K562 (cell line): ENCODE data around the gene SIK3. TPM values are rescaled to one million over a fixed set of nuclear protein-coding genes. Genes with fewer than 3 reads are reported as not detected.

Experiments used
- ATAC-seq: fragments of 200-7000 bp; cut with Tn5 transposase; 3 replicates; pipeline ENCODE4 v1.9.1; 2020; ENCODE audit warnings: moderate library complexity
- BruUV-seq: library from RNA; stranded (reverse); fragments of 400-500 nt; replicated peaks from 2 replicates; lab custom pipeline; 2021; lab: Mats Ljungman, UMichigan
- CTCF ChIA-PET: fragments of 300-600 bp; formaldehyde crosslinking; extraction: SDS; loops from one replicate; lab custom pipeline; 2021; ENCODE audit warnings: low intra/inter-chr PET ratio; lab: Yijun Ruan, JAX
- POLR2A ChIA-PET: fragments of 300-600, 350-650 bp; sonication (Branson Sonifier 250); formaldehyde crosslinking; extraction: SDS; loops from one replicate; lab custom pipeline; 2021; ENCODE audit warnings: antibody characterized with exemption, inconsistent platforms; lab: Yijun Ruan, JAX
- DNase-seq, 4 experiments: peaks; one replicate each; pipeline versions ENCODE4 v3.0.0 to v3.0.0-alpha.2; 2011 to 2018; ENCODE audit warnings: low spot score in 3 of 4, mixed read lengths in 3 of 4; ENCODE audit errors: extremely low read depth in 1 of 4
- FAIRE-seq: peaks from 2 replicates; lab custom pipeline; 2011; peaks lifted over from hg19 to GRCh38; lab: Jason Lieb, UNC
- H2AFZ ChIP-seq: 2 replicates; pipeline ENCODE4 v1.6.0; 2011; ENCODE audit warnings: low read depth, low read length, control low read depth, inconsistent platforms
- H3K27ac ChIP-seq: fragments of 200-600 bp; 3 replicates; pipeline ENCODE4 v1.8.0; 2011; ENCODE audit warnings: low read depth, mild to moderate bottlenecking, control low read depth, inconsistent platforms, low read length, moderate library complexity, mixed read lengths; ENCODE audit errors: extremely low read depth
- H3K27me3 ChIP-seq, 2 experiments: fragments of 300-600 bp in 1 of 2; 2 replicates in 1 of 2; 3 replicates in 1 of 2; pipeline versions ENCODE4 v1.6.0 to v1.8.0; 2011; ENCODE audit warnings: inconsistent platforms in 2 of 2, low read length in 2 of 2, mild to moderate bottlenecking in 1 of 2, mixed read lengths in 1 of 2, moderate library complexity in 1 of 2; ENCODE audit not compliant: control insufficient read depth in 2 of 2, insufficient read depth in 2 of 2
- H3K36me3 ChIP-seq: fragments of 300-600 bp; 3 replicates; pipeline ENCODE4 v1.8.0; 2011; ENCODE audit warnings: mild to moderate bottlenecking, low read length, inconsistent platforms; ENCODE audit not compliant: control insufficient read depth, insufficient read depth
- H3K4me1 ChIP-seq, 2 experiments: fragments of 200-600 bp in 1 of 2; replicated peaks in 1 of 2; 2 replicates in 1 of 2; 3 replicates in 1 of 2; pipeline versions ENCODE4 v1.5.1 to v1.8.0; 2011; ENCODE audit warnings: inconsistent platforms in 2 of 2, low read length in 2 of 2, mild to moderate bottlenecking in 1 of 2, mixed read lengths in 1 of 2, moderate library complexity in 1 of 2; ENCODE audit not compliant: control insufficient read depth in 2 of 2, insufficient read depth in 2 of 2
- H3K4me2 ChIP-seq: 2 replicates; pipeline ENCODE4 v1.6.1; 2011; ENCODE audit warnings: low read length, control low read depth, inconsistent platforms, mixed read lengths; ENCODE audit not compliant: insufficient read depth
- H3K4me3 ChIP-seq: fragments of 200-600 bp; sonication (generic), shearing (Covaris generic); 2 replicates; pipeline ENCODE4 v1.5.1; 2016; ENCODE audit warnings: control low read depth, inconsistent platforms
- H3K79me2 ChIP-seq: fragments of 200-600 bp; 3 replicates; pipeline ENCODE4 v1.8.0; 2011; ENCODE audit warnings: low read length, inconsistent platforms; ENCODE audit not compliant: control insufficient read depth, insufficient read depth
- H3K9ac ChIP-seq, 2 experiments: 2 replicates each; pipeline versions ENCODE4 v1.6.0 to v1.6.1; 2011; ENCODE audit warnings: low read depth in 2 of 2, low read length in 2 of 2, control low read depth in 1 of 2, inconsistent platforms in 1 of 2, mild to moderate bottlenecking in 1 of 2, mixed read lengths in 1 of 2; ENCODE audit not compliant: insufficient read depth in 1 of 2
- H3K9me1 ChIP-seq: one replicate; pipeline ENCODE4 v1.6.0; 2011; ENCODE audit warnings: inconsistent platforms, mild to moderate bottlenecking, low read length, moderate library complexity; ENCODE audit not compliant: control insufficient read depth, insufficient read depth
- H3K9me3 ChIP-seq: replicated peaks from 2 replicates; pipeline ENCODE4 v1.5.1; 2011; ENCODE audit warnings: low read depth, low read length, inconsistent platforms; ENCODE audit not compliant: control insufficient read depth, insufficient read depth
- H4K20me1 ChIP-seq: replicated peaks from 2 replicates; pipeline ENCODE4 v1.6.1; 2011; ENCODE audit warnings: low read length, inconsistent platforms, mixed read lengths; ENCODE audit not compliant: control insufficient read depth, insufficient read depth
- BHLHE40 ChIP-seq: IDR thresholded peaks from 2 replicates; pipeline ENCODE4 v1.6.1; 2011; ENCODE audit warnings: low read length, improper control_type of control experiment
- CBFA2T2 ChIP-seq: fragments of 450-650 bp; conservative IDR thresholded peaks from 2 replicates; pipeline ENCODE4 v1.6.1; 2017; ENCODE audit warnings: mild to moderate bottlenecking
- CEBPB ChIP-seq: fragments of 450-650 bp; IDR thresholded peaks from 2 replicates; pipeline ENCODE4 v1.6.1; 2016; ENCODE audit warnings: missing genetic modification characterization, missing compliant biosample characterization
- CEBPG ChIP-seq, 3 experiments: fragments of 200-800 bp in 1 of 3; sonication (Bioruptor generic) in 1 of 3; sonication (generic) in 1 of 3; formaldehyde crosslinking in 1 of 3; IDR thresholded peaks in 2 of 3; conservative IDR thresholded peaks in 1 of 3; 2 replicates each; pipeline versions ENCODE4 v1.6.1 to v1.8.0; 2016 to 2022; ENCODE audit warnings: missing compliant biosample characterization in 2 of 3, missing genetic modification characterization in 2 of 3, mild to moderate bottlenecking in 1 of 3, missing genetic modification reagents in 1 of 3
- ELF4 ChIP-seq: fragments of 450-650 bp; formaldehyde crosslinking; IDR thresholded peaks from 2 replicates; pipeline ENCODE4 v1.4.0; 2022; ENCODE audit warnings: missing genetic modification characterization
- GTF2F1 ChIP-seq: IDR thresholded peaks from 2 replicates; pipeline ENCODE4 v1.6.1; 2011; ENCODE audit warnings: low read depth, low read length, improper control_type of control experiment
- MEIS2 ChIP-seq: fragments of 450-650 bp; IDR thresholded peaks from 2 replicates; pipeline ENCODE4 v1.6.1; 2014; ENCODE audit warnings: mild to moderate bottlenecking; ENCODE audit not compliant: partially characterized antibody
- SMARCB1 ChIP-seq: IDR thresholded peaks from 2 replicates; pipeline ENCODE4 v1.6.1; 2011; ENCODE audit warnings: improper control_type of control experiment, low read depth; ENCODE audit not compliant: insufficient read length
- U2AF1 ChIP-seq: fragments of 200-400 bp; formaldehyde crosslinking; optimal IDR thresholded peaks from 2 replicates; pipeline ENCODE3; 2017; ENCODE audit warnings: mild to moderate bottlenecking, low read depth, low read length, moderate library complexity
- ZNF384 ChIP-seq: IDR thresholded peaks from 2 replicates; pipeline ENCODE4 v1.6.1; 2012; ENCODE audit warnings: low read depth, low read length, improper control_type of control experiment
- WGBS: fragments of 100-300 bp; shearing (Covaris generic); methylation state at CpG from one replicate; pipeline ENCODE4 v1.1.6; 2016; ENCODE audit warnings: low coverage, mixed read lengths; ENCODE audit not compliant: insufficient coverage; ENCODE audit errors: missing lambda C conversion rate; 5-methylcytosine and 5-hydroxymethylcytosine counted together
- in situ Hi-C: fragments of 300-500 bp; cut with MboI; formaldehyde crosslinking; loops from 4 replicates; pipeline ENCODE4 v1.15.0; 2018; ENCODE audit warnings: inconsistent platforms, mixed read lengths
- intact Hi-C: fragments of 100-400 bp; cut with micrococcal nuclease; formaldehyde crosslinking; loops from 2 replicates; pipeline ENCODE4 v1.14.2; 2022
- polyA plus RNA-seq, 8 experiments: library from polyadenylated mRNA; depleted of rRNA in 4 of 8; stranded (reverse) in 5 of 8; unstranded in 3 of 8; fragments of >200 nt; fragmentation: Nextera tagmentation in 2 of 8; fragmentation: Illumina TruSeq in 1 of 8; extraction: Ambion mirVana in 2 of 8; extraction: Trizol in 1 of 8; gene quantifications; 2 replicates each; pipeline versions ENCODE4 v1.2.1 to v1.2.3, GENCODE V29; 2011 to 2014; ENCODE audit warnings: inconsistent platforms in 1 of 8, missing spikeins in 1 of 8
- total RNA-seq, 7 experiments: library from RNA; depleted of rRNA in 6 of 7; stranded (reverse); fragments of >200 nt in 6 of 7; fragmentation: Illumina TruSeq in 2 of 7; extraction: Trizol in 2 of 7; gene quantifications; 2 replicates each; pipeline versions ENCODE4 v1.2.1 to v1.2.3, GENCODE V29; 2011 to 2021; ENCODE audit warnings: low replicate concordance in 1 of 7
- TF ChIP-seq, protein P1 (sequence below): fragments of 200-800 bp; sonication (Bioruptor generic); IDR thresholded peaks from 2 replicates; pipeline ENCODE4 v1.6.1; 2016; ENCODE audit warnings: missing genetic modification characterization, missing compliant biosample characterization

Gene SIK3
- total and polyA plus RNA-seq, 9 of the 15 experiments (the other 6 are each of a cell fraction or from before 2014, with no cell fraction given) = 1.6 to 21.6 (median 8.0) TPM

DNA sequence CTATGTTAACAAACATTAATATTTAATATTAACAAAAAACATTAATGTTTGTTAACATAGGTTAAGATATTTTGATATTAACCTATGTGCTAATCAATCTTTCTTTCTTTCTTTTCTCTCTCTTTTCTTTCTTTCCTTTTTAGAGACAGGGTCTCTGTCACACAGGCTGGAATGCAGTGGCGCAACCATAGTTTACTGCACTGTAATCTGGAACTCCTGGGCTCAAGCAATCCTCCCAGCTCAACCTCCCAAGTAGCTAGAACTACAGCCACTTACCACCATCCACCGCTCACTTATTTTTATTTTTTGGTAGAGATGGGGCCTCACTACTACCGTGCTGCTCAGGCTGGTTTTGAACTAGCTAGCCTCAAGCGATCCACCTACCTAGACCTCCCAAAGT lies 13.2 kb downstream of the SIK3 start:
- no peak for FAIRE-seq
- H2AFZ ChIP-seq = no peak overlapping the region
- 82% methylated on average over 4 of the region's 4 CpGs for WGBS

DNA sequence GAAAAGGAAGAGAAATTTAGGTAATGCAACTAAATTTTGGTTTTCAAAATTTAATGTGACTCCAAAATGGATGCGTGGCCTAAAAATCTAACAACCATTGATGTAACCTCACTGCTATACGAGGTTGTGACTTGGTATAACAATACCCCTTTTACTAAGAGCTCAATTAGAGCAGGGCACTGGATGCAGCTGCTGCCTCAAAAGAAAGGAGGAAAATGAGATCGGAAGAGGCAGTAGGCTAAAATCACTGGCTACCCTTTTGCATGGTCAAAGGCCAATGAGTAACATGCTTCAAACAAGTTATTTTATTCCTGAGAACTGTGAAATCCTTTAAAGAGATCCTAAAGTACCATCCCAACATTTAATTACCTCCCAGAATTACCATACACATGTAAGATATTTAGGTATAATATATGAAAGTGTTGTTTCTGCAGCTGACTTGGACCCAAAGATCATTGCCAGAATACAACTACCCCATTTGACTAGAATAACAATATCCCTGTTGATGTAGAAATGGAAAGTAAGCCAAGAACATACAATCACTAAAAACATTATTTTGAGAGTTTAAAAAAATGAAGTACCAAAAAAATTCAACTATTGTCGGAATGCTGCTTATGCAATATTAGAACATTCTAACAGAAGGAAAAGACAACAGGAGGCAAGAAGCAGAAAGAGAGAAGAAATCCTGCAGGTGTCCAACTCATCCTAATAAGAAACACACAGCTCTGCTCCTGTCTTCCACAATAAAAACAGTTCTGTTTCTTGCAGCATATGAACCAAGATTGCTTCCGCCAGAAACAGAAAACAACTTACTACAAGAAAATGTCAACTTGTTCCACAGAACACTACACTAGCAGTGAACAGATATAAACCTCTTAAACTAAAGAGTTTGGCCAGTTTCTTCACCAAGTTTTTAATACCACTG lies 15.0 kb downstream of the SIK3 start:
- H4K20me1 ChIP-seq = peaks cover 10% of the 10 kb centered on the region; the same call in 1 of the 2 replicates
- 81% methylated on average over 5 of the region's 5 CpGs for whole genome bisulfite sequencing
- intact Hi-C loops (no loop called here), in situ Hi-C loops (no loop called here)
- H3K4me2 ChIP-seq = no peak overlapping the region
- no peaks in the 10 kb centered on the region for H3K9me1 ChIP-seq
- ChIA-PET POLR2A (interaction anchor here (0.7 to 1.5 kb wide), 5 partner anchors 10 to 315 kb away, joined by 3 to 7 read pairs (median 3); no protein-coding TSS in a partner anchor), CTCF (no interaction called here)
- no peak overlapping the region for H3K27ac ChIP-seq
- no peak overlapping the region for H2AFZ ChIP-seq
- H3K9me3 ChIP-seq = no peaks in the 10 kb centered on the region
- H3K36me3 ChIP-seq = no peaks in the 10 kb centered on the region
- no peak overlapping the region for H3K4me3 ChIP-seq
- peaks cover 87% of the 10 kb centered on the region for H3K79me2 ChIP-seq
- ATAC-seq (no peak), FAIRE-seq (no peak), DNase-seq (no peak)
- H3K27me3 ChIP-seq = no peaks in the 10 kb centered on the region
- no peak overlapping the region for H3K9ac ChIP-seq
- H3K4me1 ChIP-seq = peaks cover 11 to 12% of the 10 kb centered on the region in 2 experiments; a peak in 3 of 5 replicates
- BruUV-seq = no TSS peak
- TF ChIP-seq BHLHE40 (no peak), CBFA2T2 (no peak), GTF2F1 (no peak), ZNF384 (no peak), ELF4 (CRISPR knock-in tag) (no peak), SMARCB1 (no peak), MEIS2 (no peak)
- TF ChIP-seq, protein P1, sequence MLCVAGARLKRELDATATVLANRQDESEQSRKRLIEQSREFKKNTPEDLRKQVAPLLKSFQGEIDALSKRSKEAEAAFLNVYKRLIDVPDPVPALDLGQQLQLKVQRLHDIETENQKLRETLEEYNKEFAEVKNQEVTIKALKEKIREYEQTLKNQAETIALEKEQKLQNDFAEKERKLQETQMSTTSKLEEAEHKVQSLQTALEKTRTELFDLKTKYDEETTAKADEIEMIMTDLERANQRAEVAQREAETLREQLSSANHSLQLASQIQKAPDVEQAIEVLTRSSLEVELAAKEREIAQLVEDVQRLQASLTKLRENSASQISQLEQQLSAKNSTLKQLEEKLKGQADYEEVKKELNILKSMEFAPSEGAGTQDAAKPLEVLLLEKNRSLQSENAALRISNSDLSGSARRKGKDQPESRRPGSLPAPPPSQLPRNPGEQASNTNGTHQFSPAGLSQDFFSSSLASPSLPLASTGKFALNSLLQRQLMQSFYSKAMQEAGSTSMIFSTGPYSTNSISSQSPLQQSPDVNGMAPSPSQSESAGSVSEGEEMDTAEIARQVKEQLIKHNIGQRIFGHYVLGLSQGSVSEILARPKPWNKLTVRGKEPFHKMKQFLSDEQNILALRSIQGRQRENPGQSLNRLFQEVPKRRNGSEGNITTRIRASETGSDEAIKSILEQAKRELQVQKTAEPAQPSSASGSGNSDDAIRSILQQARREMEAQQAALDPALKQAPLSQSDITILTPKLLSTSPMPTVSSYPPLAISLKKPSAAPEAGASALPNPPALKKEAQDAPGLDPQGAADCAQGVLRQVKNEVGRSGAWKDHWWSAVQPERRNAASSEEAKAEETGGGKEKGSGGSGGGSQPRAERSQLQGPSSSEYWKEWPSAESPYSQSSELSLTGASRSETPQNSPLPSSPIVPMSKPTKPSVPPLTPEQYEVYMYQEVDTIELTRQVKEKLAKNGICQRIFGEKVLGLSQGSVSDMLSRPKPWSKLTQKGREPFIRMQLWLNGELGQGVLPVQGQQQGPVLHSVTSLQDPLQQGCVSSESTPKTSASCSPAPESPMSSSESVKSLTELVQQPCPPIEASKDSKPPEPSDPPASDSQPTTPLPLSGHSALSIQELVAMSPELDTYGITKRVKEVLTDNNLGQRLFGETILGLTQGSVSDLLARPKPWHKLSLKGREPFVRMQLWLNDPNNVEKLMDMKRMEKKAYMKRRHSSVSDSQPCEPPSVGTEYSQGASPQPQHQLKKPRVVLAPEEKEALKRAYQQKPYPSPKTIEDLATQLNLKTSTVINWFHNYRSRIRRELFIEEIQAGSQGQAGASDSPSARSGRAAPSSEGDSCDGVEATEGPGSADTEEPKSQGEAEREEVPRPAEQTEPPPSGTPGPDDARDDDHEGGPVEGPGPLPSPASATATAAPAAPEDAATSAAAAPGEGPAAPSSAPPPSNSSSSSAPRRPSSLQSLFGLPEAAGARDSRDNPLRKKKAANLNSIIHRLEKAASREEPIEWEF (CRISPR knock-in tag) = no peak

More for the DNA sequence above, 13.2 kb downstream of the SIK3 start:
- intact Hi-C loops (no loop called here), in situ Hi-C loops (no loop called here)
- Histone ChIP-seq H3K4me1 (peaks cover 13 to 16% of the 10 kb centered on the region in 2 experiments; a peak in 3 of 5 replicates), H3K9ac (no peak overlapping the region), H3K4me2 (no peak overlapping the region), H3K27me3 (no peaks in the 10 kb centered on the region), H3K36me3 (no peaks in the 10 kb centered on the region), H3K4me3 (no peak overlapping the region), H3K27ac (no peak overlapping the region), H3K79me2 (peaks cover 89% of the 10 kb centered on the region), H4K20me1 (peaks cover 10% of the 10 kb centered on the region; the same call in 1 of the 2 replicates), H3K9me3 (no peaks in the 10 kb centered on the region), H3K9me1 (no peaks in the 10 kb centered on the region)
- no TSS peak for BruUV-seq
- CTCF ChIA-PET = no interaction called here
- DNase-seq = no peak
- POLR2A ChIA-PET = no interaction called here
- TF ChIP-seq U2AF1 = peak; percentile 16
- TF ChIP-seq CEBPB (tag) = no peak; the same call in 1 of the 2 replicates
- no peak for TF ChIP-seq CEBPG (CRISPR knock-in tag; IDR thresholded peaks at IDR 0.05)
- 0 out of 4 replicates have a peak, but pooled peaks of 1 of the 2 experiments have one; percentile 12 for TF ChIP-seq CEBPG (tag; conservative IDR thresholded peaks at IDR 0.05 in 1 of 2, IDR thresholded peaks at IDR 0.05 in 1 of 2)
- ATAC-seq = peak; percentile 44; the same call in 2 of the 3 replicates
